ENCODE measurements around the gene TESPA1. TPM values are rescaled to one million over a fixed set of nuclear protein-coding genes. Genes with fewer than 3 reads are reported as not detected.

The TESPA1 gene
- total and polyA plus RNA-seq, 2 donors (not counting 1 experiment from before 2014, with no cell fraction given): not detected

DNA sequence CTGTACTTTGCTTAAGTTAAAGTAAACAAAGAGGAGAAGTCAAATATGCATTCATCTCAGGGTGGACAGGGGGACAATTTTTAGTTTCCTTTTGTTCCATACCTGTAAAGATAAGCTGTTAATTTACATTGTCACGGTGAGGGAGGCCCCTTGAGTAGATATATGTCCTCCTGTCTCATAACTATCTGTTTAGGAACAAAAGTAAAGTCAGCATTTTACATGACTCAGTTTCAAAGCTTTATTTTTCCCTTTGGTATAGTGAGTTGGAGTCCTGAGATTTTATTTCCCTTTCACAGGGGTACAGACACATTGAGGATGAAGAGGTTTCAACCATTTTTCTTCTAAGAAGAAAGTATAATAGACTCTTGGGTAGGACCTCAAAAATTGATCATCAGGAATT lies 50.1 kb downstream of the TESPA1 start:
- TF ChIP-seq, protein P1, sequence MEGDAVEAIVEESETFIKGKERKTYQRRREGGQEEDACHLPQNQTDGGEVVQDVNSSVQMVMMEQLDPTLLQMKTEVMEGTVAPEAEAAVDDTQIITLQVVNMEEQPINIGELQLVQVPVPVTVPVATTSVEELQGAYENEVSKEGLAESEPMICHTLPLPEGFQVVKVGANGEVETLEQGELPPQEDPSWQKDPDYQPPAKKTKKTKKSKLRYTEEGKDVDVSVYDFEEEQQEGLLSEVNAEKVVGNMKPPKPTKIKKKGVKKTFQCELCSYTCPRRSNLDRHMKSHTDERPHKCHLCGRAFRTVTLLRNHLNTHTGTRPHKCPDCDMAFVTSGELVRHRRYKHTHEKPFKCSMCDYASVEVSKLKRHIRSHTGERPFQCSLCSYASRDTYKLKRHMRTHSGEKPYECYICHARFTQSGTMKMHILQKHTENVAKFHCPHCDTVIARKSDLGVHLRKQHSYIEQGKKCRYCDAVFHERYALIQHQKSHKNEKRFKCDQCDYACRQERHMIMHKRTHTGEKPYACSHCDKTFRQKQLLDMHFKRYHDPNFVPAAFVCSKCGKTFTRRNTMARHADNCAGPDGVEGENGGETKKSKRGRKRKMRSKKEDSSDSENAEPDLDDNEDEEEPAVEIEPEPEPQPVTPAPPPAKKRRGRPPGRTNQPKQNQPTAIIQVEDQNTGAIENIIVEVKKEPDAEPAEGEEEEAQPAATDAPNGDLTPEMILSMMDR (conservative IDR thresholded peaks at IDR 0.05 in 1 of 2, IDR thresholded peaks at IDR 0.05 in 1 of 2; ENCODE audit: low read depth in 1 of 2, low read length in 2 of 2): no peak
- no peak for TF ChIP-seq EZH2 (IDR thresholded peaks at IDR 0.05; ENCODE audit: low read length, missing control alignments)
- no peaks in the 10 kb centered on the region for H3K36me3 ChIP-seq (ENCODE audit: control insufficient read depth, insufficient read depth, low read length)
- H2AFZ ChIP-seq (ENCODE audit: low read length): no peak overlapping the region
- no peaks in the 10 kb centered on the region for H4K20me1 ChIP-seq (ENCODE audit: control insufficient read depth, extremely low read depth, insufficient read depth, low read length)
- DNase-seq (ENCODE audit: low read depth in 2 of 2): no peak
- H3K27me3 ChIP-seq (ENCODE audit: control insufficient read depth, insufficient read depth, low read length): no peaks in the 10 kb centered on the region
- no peaks in the 10 kb centered on the region for H3K4me1 ChIP-seq (ENCODE audit: control insufficient read depth, extremely low read depth, insufficient read depth, low read length)
- no peak overlapping the region for H3K27ac ChIP-seq (ENCODE audit: insufficient read depth, low read length)
- no peaks in the 10 kb centered on the region for H3K79me2 ChIP-seq (ENCODE audit: control insufficient read depth, insufficient read depth, low read length)
- no peaks in the 10 kb centered on the region for H3K9me3 ChIP-seq (ENCODE audit: control insufficient read depth, insufficient read depth, low read depth, low read length)
- no peak overlapping the region for H3K4me3 ChIP-seq (replicated peaks in 1 of 4; ENCODE audit: control extremely low read depth in 1 of 4, insufficient read depth in 1 of 4, low read depth in 3 of 4, low read length in 4 of 4)
- no peak overlapping the region for H3K9ac ChIP-seq (ENCODE audit: insufficient read depth, low read length)
- no peak overlapping the region for H3K4me2 ChIP-seq (ENCODE audit: extremely low read depth, insufficient read depth, low read length)

DNA sequence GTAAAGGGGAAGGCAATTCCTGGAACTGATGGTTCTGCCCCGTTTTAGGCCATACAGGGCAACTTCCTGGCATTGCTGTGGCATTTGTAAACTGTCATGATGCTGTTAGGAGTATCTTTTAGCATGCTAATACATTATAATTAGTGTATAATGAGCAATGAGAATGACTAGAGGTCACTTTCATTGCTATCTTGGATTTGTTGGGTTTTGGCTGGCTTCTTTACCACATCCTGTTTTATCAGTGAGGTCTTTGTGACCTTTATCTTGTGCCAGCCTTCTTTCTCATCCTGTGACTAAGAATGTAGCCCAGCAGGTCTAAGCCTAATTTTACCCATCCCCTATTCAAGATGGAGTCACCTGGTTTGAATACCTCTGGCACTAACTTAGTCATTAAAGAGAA lies 51.2 kb downstream of the TESPA1 start:
- H3K4me3 ChIP-seq (replicated peaks in 1 of 4; ENCODE audit: control extremely low read depth in 1 of 4, insufficient read depth in 1 of 4, low read depth in 3 of 4, low read length in 4 of 4): no peak overlapping the region
- no peak overlapping the region for H3K4me2 ChIP-seq (ENCODE audit: extremely low read depth, insufficient read depth, low read length)
- peak in 1 of 2 donors; percentile 63 for DNase-seq (ENCODE audit: low read depth in 2 of 2)
- TF ChIP-seq, protein P1 (conservative IDR thresholded peaks at IDR 0.05 in 1 of 2, IDR thresholded peaks at IDR 0.05 in 1 of 2; ENCODE audit: low read depth in 1 of 2, low read length in 2 of 2): no peak
- no peak for TF ChIP-seq EZH2 (IDR thresholded peaks at IDR 0.05; ENCODE audit: low read length, missing control alignments)
- no peak overlapping the region for H3K9ac ChIP-seq (ENCODE audit: insufficient read depth, low read length)
- H3K36me3 ChIP-seq (ENCODE audit: control insufficient read depth, insufficient read depth, low read length): no peaks in the 10 kb centered on the region
- H3K27me3 ChIP-seq (ENCODE audit: control insufficient read depth, insufficient read depth, low read length): no peaks in the 10 kb centered on the region
- no peaks in the 10 kb centered on the region for H3K79me2 ChIP-seq (ENCODE audit: control insufficient read depth, insufficient read depth, low read length)
- no peak overlapping the region for H3K27ac ChIP-seq (ENCODE audit: insufficient read depth, low read length)
- no peaks in the 10 kb centered on the region for H4K20me1 ChIP-seq (ENCODE audit: control insufficient read depth, extremely low read depth, insufficient read depth, low read length)
- no peaks in the 10 kb centered on the region for H3K9me3 ChIP-seq (ENCODE audit: control insufficient read depth, insufficient read depth, low read depth, low read length)
- H3K4me1 ChIP-seq (ENCODE audit: control insufficient read depth, extremely low read depth, insufficient read depth, low read length): no peaks in the 10 kb centered on the region
- no peak overlapping the region for H2AFZ ChIP-seq (ENCODE audit: low read length)

DNA sequence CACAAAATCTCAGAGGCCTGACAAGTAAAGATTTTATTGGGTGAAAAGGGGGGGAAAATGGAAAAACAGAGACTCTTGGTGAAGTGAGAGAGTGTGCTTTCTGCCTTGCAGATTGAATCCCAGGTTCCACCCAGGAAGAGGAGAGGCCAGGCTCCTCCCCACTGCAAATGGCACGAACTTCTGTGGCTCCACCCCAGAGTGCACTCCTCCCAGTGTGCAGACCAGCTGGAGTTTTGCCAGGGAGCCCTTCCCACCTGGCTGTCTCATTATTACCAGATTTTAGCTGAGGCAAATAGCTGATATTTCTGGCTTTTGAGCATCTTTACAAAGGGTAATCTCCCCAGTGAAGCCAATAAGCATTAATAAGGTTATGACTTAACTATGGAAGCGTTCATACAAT lies 51.9 kb downstream of the TESPA1 start:
- no peaks in the 10 kb centered on the region for H3K4me1 ChIP-seq (ENCODE audit: control insufficient read depth, extremely low read depth, insufficient read depth, low read length)
- H3K9me3 ChIP-seq (ENCODE audit: control insufficient read depth, insufficient read depth, low read depth, low read length): no peaks in the 10 kb centered on the region
- no peak overlapping the region for H3K4me2 ChIP-seq (ENCODE audit: extremely low read depth, insufficient read depth, low read length)
- no peak overlapping the region for H3K27ac ChIP-seq (ENCODE audit: insufficient read depth, low read length)
- H3K9ac ChIP-seq (ENCODE audit: insufficient read depth, low read length): no peak overlapping the region
- no peak overlapping the region for H3K4me3 ChIP-seq (replicated peaks in 1 of 4; ENCODE audit: control extremely low read depth in 1 of 4, insufficient read depth in 1 of 4, low read depth in 3 of 4, low read length in 4 of 4)
- TF ChIP-seq, protein P1 (conservative IDR thresholded peaks at IDR 0.05 in 1 of 2, IDR thresholded peaks at IDR 0.05 in 1 of 2; ENCODE audit: low read depth in 1 of 2, low read length in 2 of 2): no peak
- TF ChIP-seq EZH2 (IDR thresholded peaks at IDR 0.05; ENCODE audit: low read length, missing control alignments): no peak
- H3K79me2 ChIP-seq (ENCODE audit: control insufficient read depth, insufficient read depth, low read length): no peaks in the 10 kb centered on the region
- H4K20me1 ChIP-seq (ENCODE audit: control insufficient read depth, extremely low read depth, insufficient read depth, low read length): no peaks in the 10 kb centered on the region
- H2AFZ ChIP-seq (ENCODE audit: low read length): no peak overlapping the region
- no peaks in the 10 kb centered on the region for H3K36me3 ChIP-seq (ENCODE audit: control insufficient read depth, insufficient read depth, low read length)
- DNase-seq (ENCODE audit: low read depth in 2 of 2): peak in 1 of 2 donors; percentile 11
- H3K27me3 ChIP-seq (ENCODE audit: control insufficient read depth, insufficient read depth, low read length): no peaks in the 10 kb centered on the region

All from fibroblast of lung (primary cell).